K562 (cell line): ENCODE measurements around the gene FRMD5. TPM values are rescaled to one million over a fixed set of nuclear protein-coding genes. Genes with fewer than 3 reads are reported as not detected.

Experiments used
- ATAC-seq: fragments of 200-7000 bp; cut with Tn5 transposase; 3 replicates; pipeline ENCODE4 v1.9.1; 2020; ENCODE audit warnings: moderate library complexity
- BruUV-seq: library from RNA; stranded (reverse); fragments of 400-500 nt; replicated peaks from 2 replicates; lab custom pipeline; 2021; lab: Mats Ljungman, UMichigan
- CTCF ChIA-PET: fragments of 300-600 bp; formaldehyde crosslinking; extraction: SDS; loops from one replicate; lab custom pipeline; 2021; ENCODE audit warnings: low intra/inter-chr PET ratio; lab: Yijun Ruan, JAX
- POLR2A ChIA-PET: fragments of 300-600, 350-650 bp; sonication (Branson Sonifier 250); formaldehyde crosslinking; extraction: SDS; loops from one replicate; lab custom pipeline; 2021; ENCODE audit warnings: antibody characterized with exemption, inconsistent platforms; lab: Yijun Ruan, JAX
- DNase-seq, 4 experiments: peaks; one replicate each; pipeline versions ENCODE4 v3.0.0 to v3.0.0-alpha.2; 2011 to 2018; ENCODE audit warnings: low spot score in 3 of 4, mixed read lengths in 3 of 4; ENCODE audit errors: extremely low read depth in 1 of 4
- FAIRE-seq: peaks from 2 replicates; lab custom pipeline; 2011; peaks lifted over from hg19 to GRCh38; lab: Jason Lieb, UNC
- H2AFZ ChIP-seq: 2 replicates; pipeline ENCODE4 v1.6.0; 2011; ENCODE audit warnings: low read depth, low read length, control low read depth, inconsistent platforms
- H3K27ac ChIP-seq: fragments of 200-600 bp; 3 replicates; pipeline ENCODE4 v1.8.0; 2011; ENCODE audit warnings: low read depth, mild to moderate bottlenecking, control low read depth, inconsistent platforms, low read length, moderate library complexity, mixed read lengths; ENCODE audit errors: extremely low read depth
- H3K27me3 ChIP-seq, 2 experiments: fragments of 300-600 bp in 1 of 2; 2 replicates in 1 of 2; 3 replicates in 1 of 2; pipeline versions ENCODE4 v1.6.0 to v1.8.0; 2011; ENCODE audit warnings: inconsistent platforms in 2 of 2, low read length in 2 of 2, mild to moderate bottlenecking in 1 of 2, mixed read lengths in 1 of 2, moderate library complexity in 1 of 2; ENCODE audit not compliant: control insufficient read depth in 2 of 2, insufficient read depth in 2 of 2
- H3K36me3 ChIP-seq: fragments of 300-600 bp; 3 replicates; pipeline ENCODE4 v1.8.0; 2011; ENCODE audit warnings: mild to moderate bottlenecking, low read length, inconsistent platforms; ENCODE audit not compliant: control insufficient read depth, insufficient read depth
- H3K4me1 ChIP-seq, 2 experiments: fragments of 200-600 bp in 1 of 2; replicated peaks in 1 of 2; 2 replicates in 1 of 2; 3 replicates in 1 of 2; pipeline versions ENCODE4 v1.5.1 to v1.8.0; 2011; ENCODE audit warnings: inconsistent platforms in 2 of 2, low read length in 2 of 2, mild to moderate bottlenecking in 1 of 2, mixed read lengths in 1 of 2, moderate library complexity in 1 of 2; ENCODE audit not compliant: control insufficient read depth in 2 of 2, insufficient read depth in 2 of 2
- H3K4me2 ChIP-seq: 2 replicates; pipeline ENCODE4 v1.6.1; 2011; ENCODE audit warnings: low read length, control low read depth, inconsistent platforms, mixed read lengths; ENCODE audit not compliant: insufficient read depth
- H3K4me3 ChIP-seq: fragments of 200-600 bp; sonication (generic), shearing (Covaris generic); 2 replicates; pipeline ENCODE4 v1.5.1; 2016; ENCODE audit warnings: control low read depth, inconsistent platforms
- H3K79me2 ChIP-seq: fragments of 200-600 bp; 3 replicates; pipeline ENCODE4 v1.8.0; 2011; ENCODE audit warnings: low read length, inconsistent platforms; ENCODE audit not compliant: control insufficient read depth, insufficient read depth
- H3K9ac ChIP-seq, 2 experiments: 2 replicates each; pipeline versions ENCODE4 v1.6.0 to v1.6.1; 2011; ENCODE audit warnings: low read depth in 2 of 2, low read length in 2 of 2, control low read depth in 1 of 2, inconsistent platforms in 1 of 2, mild to moderate bottlenecking in 1 of 2, mixed read lengths in 1 of 2; ENCODE audit not compliant: insufficient read depth in 1 of 2
- H3K9me1 ChIP-seq: one replicate; pipeline ENCODE4 v1.6.0; 2011; ENCODE audit warnings: inconsistent platforms, mild to moderate bottlenecking, low read length, moderate library complexity; ENCODE audit not compliant: control insufficient read depth, insufficient read depth
- H3K9me3 ChIP-seq: replicated peaks from 2 replicates; pipeline ENCODE4 v1.5.1; 2011; ENCODE audit warnings: low read depth, low read length, inconsistent platforms; ENCODE audit not compliant: control insufficient read depth, insufficient read depth
- H4K20me1 ChIP-seq: replicated peaks from 2 replicates; pipeline ENCODE4 v1.6.1; 2011; ENCODE audit warnings: low read length, inconsistent platforms, mixed read lengths; ENCODE audit not compliant: control insufficient read depth, insufficient read depth
- E2F6 ChIP-seq, 2 experiments: IDR thresholded peaks; 2 replicates each; pipeline ENCODE4 v1.6.1; 2011; ENCODE audit warnings: borderline replicate concordance in 1 of 2, control low read depth in 1 of 2, low read depth in 1 of 2, low read length in 1 of 2, mild to moderate bottlenecking in 1 of 2, mixed read lengths in 1 of 2, moderate library complexity in 1 of 2; ENCODE audit not compliant: insufficient read depth in 1 of 2, insufficient read length in 1 of 2, poor library complexity in 1 of 2, severe bottlenecking in 1 of 2; ENCODE audit errors: extremely low read depth in 1 of 2
- FOS ChIP-seq: IDR thresholded peaks from 3 replicates; pipeline ENCODE4 v1.6.1; 2011; ENCODE audit not compliant: insufficient read length; ENCODE audit errors: extremely low read depth
- FOXO4 ChIP-seq: fragments of 450-650 bp; formaldehyde crosslinking; IDR thresholded peaks from 2 replicates; pipeline ENCODE4 v1.4.0; 2020; ENCODE audit warnings: mild to moderate bottlenecking, moderate library complexity
- PHTF2 ChIP-seq: fragments of 250-450 bp; sonication (Bioruptor Pico); IDR thresholded peaks from 2 replicates; pipeline ENCODE4 v1.5.0; 2021; ENCODE audit warnings: mild to moderate bottlenecking
- THRAP3 ChIP-seq: fragments of 450-650 bp; IDR thresholded peaks from 2 replicates; pipeline ENCODE4 v1.6.1; 2016; ENCODE audit warnings: mild to moderate bottlenecking, inconsistent platforms, borderline replicate concordance
- ZFP91 ChIP-seq: sonication (generic); formaldehyde crosslinking; IDR thresholded peaks from 2 replicates; pipeline ENCODE4 v1.8.0; 2022; ENCODE audit warnings: mild to moderate bottlenecking, missing genetic modification reagents
- ZNF143 ChIP-seq: sonication (generic); formaldehyde crosslinking; IDR thresholded peaks from 2 replicates; pipeline ENCODE4 v1.9.0; 2022; ENCODE audit warnings: mild to moderate bottlenecking, missing genetic modification reagents
- ZNF431 ChIP-seq: sonication (generic); formaldehyde crosslinking; IDR thresholded peaks from 2 replicates; pipeline ENCODE4 v1.8.0; 2022; ENCODE audit warnings: mild to moderate bottlenecking, missing genetic modification reagents
- ZNF592 ChIP-seq: fragments of 450-650 bp; IDR thresholded peaks from 2 replicates; pipeline ENCODE4 v1.6.1; 2017; ENCODE audit warnings: antibody characterized with exemption, mild to moderate bottlenecking
- WGBS: fragments of 100-300 bp; shearing (Covaris generic); methylation state at CpG from one replicate; pipeline ENCODE4 v1.1.6; 2016; ENCODE audit warnings: low coverage, mixed read lengths; ENCODE audit not compliant: insufficient coverage; ENCODE audit errors: missing lambda C conversion rate; 5-methylcytosine and 5-hydroxymethylcytosine counted together
- in situ Hi-C: fragments of 300-500 bp; cut with MboI; formaldehyde crosslinking; loops from 4 replicates; pipeline ENCODE4 v1.15.0; 2018; ENCODE audit warnings: inconsistent platforms, mixed read lengths
- intact Hi-C: fragments of 100-400 bp; cut with micrococcal nuclease; formaldehyde crosslinking; loops from 2 replicates; pipeline ENCODE4 v1.14.2; 2022
- polyA plus RNA-seq, 8 experiments: library from polyadenylated mRNA; depleted of rRNA in 4 of 8; stranded (reverse) in 5 of 8; unstranded in 3 of 8; fragments of >200 nt; fragmentation: Nextera tagmentation in 2 of 8; fragmentation: Illumina TruSeq in 1 of 8; extraction: Ambion mirVana in 2 of 8; extraction: Trizol in 1 of 8; gene quantifications; 2 replicates each; pipeline versions ENCODE4 v1.2.1 to v1.2.3, GENCODE V29; 2011 to 2014; ENCODE audit warnings: inconsistent platforms in 1 of 8, missing spikeins in 1 of 8
- total RNA-seq, 7 experiments: library from RNA; depleted of rRNA in 6 of 7; stranded (reverse); fragments of >200 nt in 6 of 7; fragmentation: Illumina TruSeq in 2 of 7; extraction: Trizol in 2 of 7; gene quantifications; 2 replicates each; pipeline versions ENCODE4 v1.2.1 to v1.2.3, GENCODE V29; 2011 to 2021; ENCODE audit warnings: low replicate concordance in 1 of 7

Gene FRMD5
- total and polyA plus RNA-seq, 9 of the 15 experiments (the other 6 are each of a cell fraction or from before 2014, with no cell fraction given), result 0.13 to 0.38 TPM; not detected in 7

- intact Hi-C loops, result no loop called here
- CTCF ChIA-PET, result no interaction called here
- TF ChIP-seq THRAP3 (no peak), ZNF431 (CRISPR knock-in tag) (no peak), ZFP91 (CRISPR knock-in tag) (no peak), FOS (no peak), PHTF2 (CRISPR knock-in tag) (no peak), ZNF592 (no peak), ZNF143 (CRISPR knock-in tag) (no peak), E2F6 (IDR thresholded peaks at IDR 0.05; ENCODE audit: borderline replicate concordance in 1 of 2, extremely low read depth in 1 of 2, insufficient read depth in 1 of 2, insufficient read length in 1 of 2, low read depth in 1 of 2, low read length in 1 of 2, poor library complexity in 1 of 2, severe bottlenecking in 1 of 2) (no peak), FOXO4 (no peak)
- TF ChIP-seq, all 486 proteins: peak for 0
- H3K27me3 ChIP-seq, result no peaks in the 10 kb centered on the region
- 0% methylated on average over 1 of the region's 1 CpG for WGBS
- no peaks in the 10 kb centered on the region for H3K4me1 ChIP-seq
- ATAC-seq, result no peak
- H3K9me1 ChIP-seq, result no peaks in the 10 kb centered on the region
- no peaks in the 10 kb centered on the region for H3K79me2 ChIP-seq
- no peaks in the 10 kb centered on the region for H4K20me1 ChIP-seq
- no peaks in the 10 kb centered on the region for H3K36me3 ChIP-seq
- H2AFZ ChIP-seq, result no peak overlapping the region
- POLR2A ChIA-PET, result interaction anchor here (0.9 kb wide), 1 partner anchor 8 kb away, joined by 3 read pairs; no protein-coding TSS in a partner anchor
- FAIRE-seq, result no peak
- no peak for DNase-seq
- no peak overlapping the region for H3K27ac ChIP-seq
- BruUV-seq, result no TSS peak
- H3K9me3 ChIP-seq, result no peaks in the 10 kb centered on the region
- no peak overlapping the region for H3K4me2 ChIP-seq
- H3K4me3 ChIP-seq, result no peak overlapping the region
- no peak overlapping the region for H3K9ac ChIP-seq
- in situ Hi-C loops, result no loop called here
Observed at GRCh38 chr15:44069489-44069888, 125.6 kb downstream of the FRMD5 start.
